Endothelial cell of umbilical vein (primary cell): ENCODE data around the gene LRRC8D. TPM values are rescaled to one million over a fixed set of nuclear protein-coding genes. Genes with fewer than 3 reads are reported as not detected.

Experiments
- BruUV-seq: library from RNA; stranded (reverse); fragments of 400-500 nt; replicated peaks from 2 replicates; lab custom pipeline; 2021; lab: Mats Ljungman, UMichigan
- CTCF ChIA-PET: fragments of 300-600, 350-600 bp; sonication (Branson Sonifier 250); formaldehyde crosslinking; loops from one replicate; lab custom pipeline; 2021; ENCODE audit warnings: antibody characterized with exemption, inconsistent platforms; lab: Charles Lee
- POLR2A ChIA-PET: fragments of 300-600, 350-600 bp; sonication (Branson Sonifier 250); formaldehyde crosslinking; loops from one replicate; lab custom pipeline; 2021; ENCODE audit warnings: antibody characterized with exemption, inconsistent platforms; lab: Charles Lee
- DNase-seq: peaks from one replicate; pipeline ENCODE4 v3.0.0-alpha.2; 2011; ENCODE audit warnings: low read depth, low spot score
- FAIRE-seq: peaks from 2 replicates; lab custom pipeline; 2011; peaks lifted over from hg19 to GRCh38; lab: Jason Lieb, UNC
- H2AFZ ChIP-seq: 2 replicates; pipeline ENCODE4 v1.6.0; 2012; ENCODE audit warnings: low read depth, low read length, control low read depth, inconsistent platforms
- H3K27ac ChIP-seq: 2 replicates; pipeline ENCODE4 v1.5.1; 2011; ENCODE audit warnings: low read depth, mild to moderate bottlenecking, control low read depth, low read length, moderate library complexity; ENCODE audit not compliant: insufficient read depth
- H3K27me3 ChIP-seq, 2 experiments: 2 replicates each; pipeline versions ENCODE4 v1.6.0 to v1.6.1; 2011; ENCODE audit warnings: low read length in 2 of 2, mixed read lengths in 1 of 2; ENCODE audit not compliant: control insufficient read depth in 2 of 2, insufficient read depth in 2 of 2
- H3K36me3 ChIP-seq, 2 experiments: 2 replicates in 1 of 2; 3 replicates in 1 of 2; pipeline ENCODE4 v1.5.1; 2011; ENCODE audit warnings: low read length in 2 of 2, mild to moderate bottlenecking in 1 of 2, moderate library complexity in 1 of 2; ENCODE audit not compliant: control insufficient read depth in 2 of 2, insufficient read depth in 2 of 2; ENCODE audit errors: extremely low read depth in 1 of 2
- H3K4me1 ChIP-seq: 3 replicates; pipeline ENCODE4 v1.5.1; 2011; ENCODE audit warnings: mild to moderate bottlenecking, low read length; ENCODE audit not compliant: control insufficient read depth, insufficient read depth; ENCODE audit errors: extremely low read depth
- H3K4me2 ChIP-seq: 2 replicates; pipeline ENCODE4 v1.6.1; 2011; ENCODE audit warnings: low read length, control low read depth, mixed read lengths; ENCODE audit not compliant: insufficient read depth
- H3K4me3 ChIP-seq, 3 experiments: fragments of 200-600 bp in 1 of 3; sonication (generic), shearing (Covaris generic) in 1 of 3; replicated peaks in 1 of 3; 2 replicates each; pipeline ENCODE4 v1.5.1; 2011 to 2016; ENCODE audit warnings: control low read depth in 3 of 3, low read length in 3 of 3, mild to moderate bottlenecking in 2 of 3, inconsistent platforms in 1 of 3, low read depth in 1 of 3, moderate library complexity in 1 of 3; ENCODE audit not compliant: insufficient read depth in 1 of 3
- H3K79me2 ChIP-seq: 2 replicates; pipeline ENCODE4 v1.6.0; 2012; ENCODE audit warnings: low read length, inconsistent platforms; ENCODE audit not compliant: control insufficient read depth, insufficient read depth
- H3K9ac ChIP-seq: replicated peaks from 2 replicates; pipeline ENCODE3; 2011; ENCODE audit warnings: low read length, control low read depth; ENCODE audit not compliant: insufficient read depth; ENCODE audit errors: extremely low read depth
- H3K9me1 ChIP-seq: replicated peaks from 3 replicates; pipeline ENCODE4 v1.6.0; 2011; ENCODE audit warnings: mild to moderate bottlenecking, low read length; ENCODE audit not compliant: control insufficient read depth, insufficient read depth; ENCODE audit errors: extremely low read depth
- H3K9me3 ChIP-seq: replicated peaks from 2 replicates; pipeline ENCODE4 v1.5.1; 2012; ENCODE audit warnings: low read length, inconsistent platforms; ENCODE audit not compliant: control insufficient read depth, insufficient read depth
- H4K20me1 ChIP-seq: replicated peaks from 2 replicates; pipeline ENCODE3; 2011; ENCODE audit warnings: mild to moderate bottlenecking, low read length; ENCODE audit not compliant: control insufficient read depth, insufficient read depth; ENCODE audit errors: extremely low read depth
- EZH2 ChIP-seq: IDR thresholded peaks from 2 replicates; pipeline ENCODE4 v1.6.1; 2012; ENCODE audit warnings: borderline replicate concordance, low read depth, mild to moderate bottlenecking, moderate library complexity, low read length, inconsistent platforms; ENCODE audit not compliant: severe bottlenecking
- FOS ChIP-seq: IDR thresholded peaks from 2 replicates; pipeline ENCODE4 v1.6.1; 2011; ENCODE audit warnings: mild to moderate bottlenecking, low read length, moderate library complexity, borderline replicate concordance; ENCODE audit not compliant: insufficient read depth
- GATA2 ChIP-seq: IDR thresholded peaks from 2 replicates; pipeline ENCODE4 v1.7.0; 2011; ENCODE audit warnings: low read depth, mild to moderate bottlenecking, moderate library complexity, mixed read lengths, low read length; ENCODE audit not compliant: insufficient read length, insufficient read depth
- JUN ChIP-seq: IDR thresholded peaks from 2 replicates; pipeline ENCODE4 v1.6.1; 2011; ENCODE audit warnings: borderline replicate concordance, low read depth; ENCODE audit not compliant: insufficient read length, insufficient read depth
- MAX ChIP-seq: IDR thresholded peaks from 2 replicates; pipeline ENCODE4 v1.6.1; 2011; ENCODE audit not compliant: insufficient read depth, insufficient read length
- MYC ChIP-seq: IDR thresholded peaks from one replicate; pipeline ENCODE4 v1.6.1; 2011; ENCODE audit warnings: mild to moderate bottlenecking, low read depth, low read length
- POLR2A ChIP-seq: IDR thresholded peaks from 2 replicates; pipeline ENCODE4 v1.6.1; 2012; ENCODE audit warnings: low read depth, mild to moderate bottlenecking, control low read depth, low read length
- POLR2AphosphoS5 ChIP-seq: IDR thresholded peaks from 2 replicates; pipeline ENCODE4 v1.6.1; 2012; ENCODE audit warnings: low read depth, mild to moderate bottlenecking, control low read depth, low read length, moderate library complexity; ENCODE audit not compliant: insufficient read depth
- dilution Hi-C: fragments of 300-500 bp; cut with MboI; formaldehyde crosslinking; loops from one replicate; pipeline ENCODE4 v1.15.0; 2019; ENCODE audit warnings: low sequenced_read_pairs; ENCODE audit not compliant: extremely low pct_ligation_motif_present
- intact Hi-C: fragments of 100-400 bp; cut with micrococcal nuclease; formaldehyde crosslinking; loops from one replicate; pipeline ENCODE4 v1.10.0; 2022
- polyA plus RNA-seq, 4 experiments: library from polyadenylated mRNA; depleted of rRNA in 3 of 4; stranded (reverse) in 3 of 4; unstranded in 1 of 4; fragments of >200 nt; gene quantifications; 2 replicates each; pipeline versions ENCODE4 v1.2.1 to v1.2.3, GENCODE V29; 2011 to 2012; ENCODE audit warnings: missing spikeins in 1 of 4
- total RNA-seq: library from RNA; stranded (reverse); gene quantifications from 2 replicates; pipeline ENCODE4 v1.2.3, GENCODE V29; 2021
- TF ChIP-seq, protein P1 (sequence below), 2 donors: IDR thresholded peaks; 1 replicate in 1 of 2; 2 replicates in 1 of 2; pipeline ENCODE4 v1.5.1; 2011; ENCODE audit warnings: low read length in 2 of 2, mild to moderate bottlenecking in 2 of 2, moderate library complexity in 2 of 2, control low read depth in 1 of 2, inconsistent platforms in 1 of 2, low read depth in 1 of 2; ENCODE audit not compliant: insufficient read depth in 1 of 2; ENCODE audit errors: extremely low read depth in 1 of 2

Gene LRRC8D
- total and polyA plus RNA-seq, 2 donors (not counting 3 experiments of a cell fraction or from before 2014, with no cell fraction given) = 31.9 to 37.7 TPM

DNA sequence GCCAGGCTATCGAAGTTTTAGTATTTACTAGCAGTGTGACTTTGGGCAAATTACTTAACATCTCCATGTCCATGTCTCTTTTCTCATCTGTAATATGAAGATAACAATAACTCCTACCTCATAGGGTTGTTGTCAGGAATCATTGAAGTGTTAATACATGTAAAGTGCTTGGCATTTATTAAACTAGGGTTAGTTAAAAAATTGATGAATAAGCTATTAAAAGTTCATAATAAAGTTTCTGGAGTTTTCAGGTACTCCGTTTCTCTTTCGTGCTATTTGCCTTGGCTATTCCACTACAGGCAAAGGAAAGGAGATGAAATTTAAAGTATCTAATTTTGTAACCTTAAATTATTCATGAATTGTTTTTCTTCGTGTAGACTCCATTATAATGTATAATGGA, 16.7 kb downstream of the LRRC8D start:
- Histone ChIP-seq H2AFZ (no peak overlapping the region), H3K4me2 (no peak overlapping the region), H3K9ac (no peak overlapping the region), H3K4me1 (no peaks in the 10 kb centered on the region), H3K9me1 (no peaks in the 10 kb centered on the region), H3K79me2 (no peaks in the 10 kb centered on the region), H3K4me3 (no peak overlapping the region), H3K27ac (no peak overlapping the region), H3K36me3 (no peaks in the 10 kb centered on the region), H3K9me3 (no peaks in the 10 kb centered on the region), H4K20me1 (no peaks in the 10 kb centered on the region), H3K27me3 (no peaks in the 10 kb centered on the region)
- TF ChIP-seq GATA2 (no peak), MAX (no peak), POLR2A (no peak), MYC (no peak), POLR2AphosphoS5 (no peak), JUN (no peak), EZH2 (no peak), FOS (no peak)
- TF ChIP-seq, protein P1, sequence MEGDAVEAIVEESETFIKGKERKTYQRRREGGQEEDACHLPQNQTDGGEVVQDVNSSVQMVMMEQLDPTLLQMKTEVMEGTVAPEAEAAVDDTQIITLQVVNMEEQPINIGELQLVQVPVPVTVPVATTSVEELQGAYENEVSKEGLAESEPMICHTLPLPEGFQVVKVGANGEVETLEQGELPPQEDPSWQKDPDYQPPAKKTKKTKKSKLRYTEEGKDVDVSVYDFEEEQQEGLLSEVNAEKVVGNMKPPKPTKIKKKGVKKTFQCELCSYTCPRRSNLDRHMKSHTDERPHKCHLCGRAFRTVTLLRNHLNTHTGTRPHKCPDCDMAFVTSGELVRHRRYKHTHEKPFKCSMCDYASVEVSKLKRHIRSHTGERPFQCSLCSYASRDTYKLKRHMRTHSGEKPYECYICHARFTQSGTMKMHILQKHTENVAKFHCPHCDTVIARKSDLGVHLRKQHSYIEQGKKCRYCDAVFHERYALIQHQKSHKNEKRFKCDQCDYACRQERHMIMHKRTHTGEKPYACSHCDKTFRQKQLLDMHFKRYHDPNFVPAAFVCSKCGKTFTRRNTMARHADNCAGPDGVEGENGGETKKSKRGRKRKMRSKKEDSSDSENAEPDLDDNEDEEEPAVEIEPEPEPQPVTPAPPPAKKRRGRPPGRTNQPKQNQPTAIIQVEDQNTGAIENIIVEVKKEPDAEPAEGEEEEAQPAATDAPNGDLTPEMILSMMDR (IDR thresholded peaks at IDR 0.05; ENCODE audit: extremely low read depth in 1 of 2, insufficient read depth in 1 of 2, low read depth in 1 of 2, low read length in 2 of 2) = no peak
- ChIA-PET CTCF (no interaction called here), POLR2A (no interaction called here)
- BruUV-seq = no TSS peak
- intact Hi-C loops = no loop called here
- dilution Hi-C loops = no loop called here
- no peak for DNase-seq
- FAIRE-seq = no peak
